CD14-positive monocyte (primary cell): ENCODE measurements around the gene TMEM109. TPM values are rescaled to one million over a fixed set of nuclear protein-coding genes. Genes with fewer than 3 reads are reported as not detected.
A peak's percentile ranks its signal among the peaks of the same experiment; 100 is the strongest.

Source experiments
- DNase-seq, 3 donors: peaks; one replicate each; pipeline ENCODE4 v3.0.0-alpha.2; 2011 to 2022
- H2AFZ ChIP-seq: 2 replicates; pipeline ENCODE4 v1.6.0; 2012; ENCODE audit warnings: mild to moderate bottlenecking, low read depth, low read length, inconsistent platforms; ENCODE audit not compliant: insufficient read depth, poor library complexity, severe bottlenecking
- H3K27ac ChIP-seq, 2 donors: 1 replicate in 1 of 2; 2 replicates in 1 of 2; pipeline ENCODE4 v1.5.1; 2012 to 2013; ENCODE audit warnings: low read length in 2 of 2, control low read depth in 1 of 2, inconsistent platforms in 1 of 2, low read depth in 1 of 2, mild to moderate bottlenecking in 1 of 2
- H3K27me3 ChIP-seq, 2 donors: one replicate each; pipeline versions ENCODE4 v1.6.0 to v1.6.1; 2011 to 2013; ENCODE audit warnings: low read length in 2 of 2; ENCODE audit not compliant: control insufficient read depth in 2 of 2, insufficient read depth in 2 of 2
- H3K36me3 ChIP-seq, 2 donors: replicated peaks in 1 of 2; 1 replicate in 1 of 2; 2 replicates in 1 of 2; pipeline versions ENCODE4 v1.5.1 to v1.6.1; 2012 to 2013; ENCODE audit warnings: low read length in 2 of 2, control low read depth in 1 of 2, inconsistent platforms in 1 of 2, mild to moderate bottlenecking in 1 of 2; ENCODE audit not compliant: insufficient read depth in 2 of 2, control insufficient read depth in 1 of 2
- H3K4me1 ChIP-seq, 2 donors: 1 replicate in 1 of 2; 2 replicates in 1 of 2; pipeline versions ENCODE4 v1.5.1 to v1.6.1; 2012 to 2013; ENCODE audit warnings: low read length in 2 of 2, control low read depth in 1 of 2, inconsistent platforms in 1 of 2, mild to moderate bottlenecking in 1 of 2, moderate library complexity in 1 of 2; ENCODE audit not compliant: insufficient read depth in 2 of 2, control insufficient read depth in 1 of 2
- H3K4me2 ChIP-seq: replicated peaks from 2 replicates; pipeline ENCODE3; 2012; ENCODE audit warnings: low read length, moderate library complexity, mild to moderate bottlenecking; ENCODE audit not compliant: poor library complexity, severe bottlenecking; ENCODE audit errors: extremely low read depth
- H3K4me3 ChIP-seq, 3 experiments: fragments of 200-600 bp in 1 of 3; sonication (generic) in 1 of 3; replicated peaks in 1 of 3; 1 replicate in 2 of 3; 2 replicates in 1 of 3; pipeline ENCODE4 v1.5.1; 2011 to 2013; ENCODE audit warnings: low read length in 3 of 3, mild to moderate bottlenecking in 3 of 3, control low read depth in 2 of 3, low read depth in 2 of 3, inconsistent platforms in 1 of 3, moderate library complexity in 1 of 3
- H3K79me2 ChIP-seq: 2 replicates; pipeline ENCODE4 v1.6.0; 2012; ENCODE audit warnings: mild to moderate bottlenecking, control low read depth, inconsistent platforms, low read length, moderate library complexity; ENCODE audit not compliant: insufficient read depth
- H3K9ac ChIP-seq: 2 replicates; pipeline ENCODE4 v1.6.0; 2017; ENCODE audit warnings: low read length, mild to moderate bottlenecking; ENCODE audit not compliant: insufficient read depth, poor library complexity, severe bottlenecking
- H3K9me3 ChIP-seq, 2 donors: replicated peaks in 1 of 2; 1 replicate in 1 of 2; 2 replicates in 1 of 2; pipeline versions ENCODE4 v1.5.1 to v1.6.1; 2012 to 2013; ENCODE audit warnings: low read length in 2 of 2, control low read depth in 1 of 2; ENCODE audit not compliant: control insufficient read depth in 1 of 2, insufficient read depth in 1 of 2
- H4K20me1 ChIP-seq: 2 replicates; pipeline ENCODE4 v1.6.0; 2012; ENCODE audit warnings: mild to moderate bottlenecking, low read length, control low read depth, moderate library complexity; ENCODE audit not compliant: insufficient read depth
- H3K27ac Mint-ChIP-seq, 7 donors: one replicate each; pipeline ENCODE4 v1.8.0; 2020; ENCODE audit warnings: mild to moderate bottlenecking in 7 of 7, mixed read lengths in 7 of 7, moderate library complexity in 6 of 7, inconsistent platforms in 2 of 7
- H3K27me3 Mint-ChIP-seq, 3 donors: one replicate each; pipeline ENCODE4 v1.8.0; 2021 to 2022; ENCODE audit warnings: low read depth in 3 of 3, mild to moderate bottlenecking in 3 of 3, mixed read lengths in 3 of 3, moderate library complexity in 3 of 3, inconsistent platforms in 1 of 3
- H3K36me3 Mint-ChIP-seq, 2 donors: one replicate each; pipeline ENCODE4 v1.8.0; 2020; ENCODE audit warnings: mixed read lengths in 2 of 2, inconsistent platforms in 1 of 2, mild to moderate bottlenecking in 1 of 2
- H3K4me1 Mint-ChIP-seq: one replicate; pipeline ENCODE4 v1.8.0; 2020; ENCODE audit warnings: mild to moderate bottlenecking, mixed read lengths
- H3K4me3 Mint-ChIP-seq, 2 donors: one replicate each; pipeline ENCODE4 v1.8.0; 2020; ENCODE audit warnings: mild to moderate bottlenecking in 2 of 2, mixed read lengths in 2 of 2, moderate library complexity in 1 of 2
- H3K9me3 Mint-ChIP-seq, 7 donors: one replicate each; pipeline ENCODE4 v1.8.0; 2020 to 2022; ENCODE audit warnings: mixed read lengths in 7 of 7, mild to moderate bottlenecking in 6 of 7, moderate library complexity in 6 of 7, inconsistent platforms in 2 of 7
- WGBS: methylation state at CpG from one replicate; pipeline ENCODE4 v1.1.5; 2013; ENCODE audit warnings: missing lambda C conversion rate; ENCODE audit not compliant: insufficient coverage; 5-methylcytosine and 5-hydroxymethylcytosine counted together
- intact Hi-C, 2 donors: fragments of 100-400 bp; cut with micrococcal nuclease; formaldehyde crosslinking; loops; one replicate each; pipeline versions ENCODE4 v1.15.0 to v1.15.1; 2023
- polyA plus RNA-seq, 3 donors: library from polyadenylated mRNA; depleted of rRNA in 1 of 3; unstranded in 2 of 3; stranded (reverse) in 1 of 3; fragments of 300-500 nt in 2 of 3; fragments of >200 nt in 1 of 3; fragmentation: Illumina TruSeq in 2 of 3; gene quantifications; 1 replicate in 2 of 3; 2 replicates in 1 of 3; pipeline ENCODE4 v1.2.3, GENCODE V29; 2012 to 2021
- TF ChIP-seq, protein P1 (sequence below): fragments of 200-600 bp; IDR thresholded peaks from one replicate; pipeline ENCODE4 v1.8.0; 2022; ENCODE audit warnings: antibody characterized with exemption, mild to moderate bottlenecking

TMEM109 gene
- polyA plus RNA-seq, 3 donors = 22.7 to 112 (median 110) TPM

DNA sequence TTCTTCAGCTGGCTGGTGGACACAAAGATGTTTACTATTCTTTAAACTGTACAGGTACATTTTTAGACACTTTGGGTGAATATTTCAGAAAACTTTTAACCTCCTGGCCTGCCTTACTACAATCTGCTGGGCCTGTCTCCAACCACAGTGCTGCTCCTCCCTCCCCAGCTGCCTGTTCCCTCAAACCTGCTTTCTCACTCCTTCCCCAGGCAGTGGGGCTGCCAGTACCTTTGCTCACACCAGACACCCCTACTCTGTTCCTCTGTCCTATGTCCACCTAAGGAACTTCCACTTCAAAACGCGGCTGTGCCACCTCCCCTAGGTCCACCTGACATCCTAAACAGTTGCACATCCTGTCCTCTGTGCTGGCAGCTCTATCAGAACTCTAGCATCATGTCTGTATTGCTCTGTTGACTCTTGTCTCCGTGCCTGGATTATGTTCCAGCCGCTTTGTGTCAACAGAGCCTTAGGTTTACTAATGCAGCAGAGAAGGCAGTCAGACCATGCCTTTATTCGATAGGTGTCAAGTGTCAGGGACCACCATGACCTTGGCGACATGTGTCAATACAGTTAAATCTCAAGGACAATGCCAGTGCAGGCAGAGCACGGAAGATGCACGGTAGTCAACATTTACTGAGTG lies 33.2 kb upstream of the TMEM109 start:
- peaks cover 5% of the 10 kb centered on the region for H3K4me1 Mint-ChIP-seq

DNA sequence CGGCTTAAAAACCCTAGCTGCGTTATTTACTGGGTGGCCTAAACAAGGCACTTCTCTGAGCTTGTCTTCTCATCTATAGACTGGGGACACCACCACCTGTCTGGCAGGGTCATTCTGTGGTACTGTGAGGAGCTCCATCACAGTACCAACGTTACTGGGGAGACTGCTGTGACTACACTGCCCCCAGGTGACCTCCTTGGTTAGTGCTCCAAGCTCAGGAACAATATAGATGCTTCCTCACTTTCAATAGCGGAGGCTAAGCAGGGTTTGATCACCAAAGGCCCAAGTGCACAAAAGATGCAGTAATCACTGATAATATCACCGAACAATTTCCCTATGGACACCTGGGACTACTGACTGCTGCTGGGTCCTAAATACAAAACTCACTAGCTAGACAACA lies 26.4 kb upstream of the TMEM109 start:
- no peaks in the 10 kb centered on the region for H3K9me3 ChIP-seq
- H4K20me1 ChIP-seq = no peaks in the 10 kb centered on the region
- H3K36me3 Mint-ChIP-seq = peaks cover 34 to 37% of the 10 kb centered on the region in 2 donors
- DNase-seq = peak; percentile 33 to 54 (median 52)
- no peak overlapping the region for H3K4me3 Mint-ChIP-seq
- no peak overlapping the region for H3K4me3 ChIP-seq
- peaks cover 11 to 12% of the 10 kb centered on the region in 2 donors for H3K4me1 ChIP-seq
- intact Hi-C loops = loop anchor here in 1 of 2 donors (1.0 kb wide), 1 partner anchor 56 kb away; no protein-coding TSS in a partner anchor
- H3K27me3 ChIP-seq = no peaks in the 10 kb centered on the region
- peaks cover 6 to 27% of the 10 kb centered on the region in 2 donors for H3K36me3 ChIP-seq
- WGBS = 33% methylated on average over 2 of the region's 5 CpGs
- H3K4me1 Mint-ChIP-seq = peaks cover 24% of the 10 kb centered on the region
- H3K27ac Mint-ChIP-seq = no peak overlapping the region
- no peaks in the 10 kb centered on the region for H3K27me3 Mint-ChIP-seq
- H3K9ac ChIP-seq = no peak overlapping the region
- TF ChIP-seq, protein P1, sequence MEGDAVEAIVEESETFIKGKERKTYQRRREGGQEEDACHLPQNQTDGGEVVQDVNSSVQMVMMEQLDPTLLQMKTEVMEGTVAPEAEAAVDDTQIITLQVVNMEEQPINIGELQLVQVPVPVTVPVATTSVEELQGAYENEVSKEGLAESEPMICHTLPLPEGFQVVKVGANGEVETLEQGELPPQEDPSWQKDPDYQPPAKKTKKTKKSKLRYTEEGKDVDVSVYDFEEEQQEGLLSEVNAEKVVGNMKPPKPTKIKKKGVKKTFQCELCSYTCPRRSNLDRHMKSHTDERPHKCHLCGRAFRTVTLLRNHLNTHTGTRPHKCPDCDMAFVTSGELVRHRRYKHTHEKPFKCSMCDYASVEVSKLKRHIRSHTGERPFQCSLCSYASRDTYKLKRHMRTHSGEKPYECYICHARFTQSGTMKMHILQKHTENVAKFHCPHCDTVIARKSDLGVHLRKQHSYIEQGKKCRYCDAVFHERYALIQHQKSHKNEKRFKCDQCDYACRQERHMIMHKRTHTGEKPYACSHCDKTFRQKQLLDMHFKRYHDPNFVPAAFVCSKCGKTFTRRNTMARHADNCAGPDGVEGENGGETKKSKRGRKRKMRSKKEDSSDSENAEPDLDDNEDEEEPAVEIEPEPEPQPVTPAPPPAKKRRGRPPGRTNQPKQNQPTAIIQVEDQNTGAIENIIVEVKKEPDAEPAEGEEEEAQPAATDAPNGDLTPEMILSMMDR = peak; percentile 65
- no peak overlapping the region for H3K4me2 ChIP-seq
- H2AFZ ChIP-seq = no peak overlapping the region
- H3K27ac ChIP-seq = no peak overlapping the region
- no peaks in the 10 kb centered on the region for H3K9me3 Mint-ChIP-seq
- no peaks in the 10 kb centered on the region for H3K79me2 ChIP-seq

More for the DNA sequence above, 33.2 kb upstream of the TMEM109 start:
- Histone ChIP-seq H3K27me3 (no peaks in the 10 kb centered on the region), H3K9me3 (no peaks in the 10 kb centered on the region), H3K79me2 (no peaks in the 10 kb centered on the region), H3K36me3 (peaks cover 14 to 36% of the 10 kb centered on the region in 2 donors), H3K4me1 (no peaks in the 10 kb centered on the region), H4K20me1 (no peaks in the 10 kb centered on the region), H3K27ac (no peak overlapping the region), H3K9ac (no peak overlapping the region), H3K4me3 (no peak overlapping the region), H2AFZ (no peak overlapping the region), H3K4me2 (no peak overlapping the region)
- intact Hi-C loops = no loop called here
- Mint-ChIP-seq H3K9me3 (no peaks in the 10 kb centered on the region), H3K27me3 (peaks cover 0 to 3% (median 0%) of the 10 kb centered on the region in 3 donors), H3K4me3 (no peak overlapping the region), H3K36me3 (peaks cover 49 to 52% of the 10 kb centered on the region in 2 donors), H3K27ac (no peak overlapping the region)
- TF ChIP-seq, protein P1 = no peak
- DNase-seq = no peak
- WGBS = 98% methylated on average over 6 of the region's 8 CpGs
